WTC11 (cell line): Measurements from ENCODE around the gene DRP2. TPM values are rescaled to one million over a fixed set of nuclear protein-coding genes. Genes with fewer than 3 reads are reported as not detected.

ENCODE experiments used
- ATAC-seq: fragments of 200-7000 bp; cut with Tn5 transposase; 2 replicates; pipeline ENCODE4 v1.10.0; 2021; ENCODE audit warnings: mild to moderate bottlenecking, moderate library complexity
- CTCF ChIA-PET: fragments of 300-600 bp; sonication (Branson Sonifier 250); formaldehyde crosslinking; loops from one replicate; lab custom pipeline; 2021; ENCODE audit warnings: antibody characterized with exemption; lab: Charles Lee
- POLR2A ChIA-PET: fragments of 350-600 bp; sonication (Branson Sonifier 250); formaldehyde crosslinking; loops from one replicate; lab custom pipeline; 2021; ENCODE audit warnings: antibody characterized with exemption; lab: Charles Lee
- DNase-seq: peaks from one replicate; pipeline ENCODE4 v3.0.0; 2021; ENCODE audit warnings: low spot score
- H3K27ac Mint-ChIP-seq: 2 replicates; pipeline ENCODE4 v1.8.0; 2021; ENCODE audit warnings: mixed read lengths
- H3K27me3 Mint-ChIP-seq: 2 replicates; pipeline ENCODE4 v1.8.0; 2021; ENCODE audit warnings: low read depth, mild to moderate bottlenecking, moderate library complexity, mixed read lengths
- H3K36me3 Mint-ChIP-seq: 2 replicates; pipeline ENCODE4 v1.8.0; 2021; ENCODE audit warnings: mixed read lengths
- H3K4me1 Mint-ChIP-seq: 2 replicates; pipeline ENCODE4 v1.8.0; 2022; ENCODE audit warnings: mixed read lengths
- H3K4me3 Mint-ChIP-seq: 2 replicates; pipeline ENCODE4 v1.8.0; 2021; ENCODE audit warnings: mild to moderate bottlenecking, moderate library complexity, mixed read lengths
- H3K9me3 Mint-ChIP-seq: 2 replicates; pipeline ENCODE4 v1.8.0; 2021; ENCODE audit warnings: mixed read lengths
- CREM ChIP-seq: sonication (generic); formaldehyde crosslinking; IDR thresholded peaks from 2 replicates; pipeline ENCODE4 v1.8.1; 2022; ENCODE audit warnings: mild to moderate bottlenecking, missing genetic modification reagents, moderate library complexity
- GTF2I ChIP-seq: fragments of 250-450 bp; sonication (Bioruptor Pico); conservative IDR thresholded peaks from 2 replicates; pipeline ENCODE4 v1.4.0; 2021; ENCODE audit warnings: mild to moderate bottlenecking
- IRF2 ChIP-seq: sonication (generic); formaldehyde crosslinking; IDR thresholded peaks from 2 replicates; pipeline ENCODE4 v1.8.0; 2022; ENCODE audit warnings: low read depth, missing genetic modification reagents, borderline replicate concordance
- NFATC4 ChIP-seq: fragments of 250-450 bp; sonication (Bioruptor Pico); IDR thresholded peaks from 2 replicates; pipeline ENCODE4 v1.9.0; 2021; ENCODE audit warnings: mild to moderate bottlenecking
- NR1H2 ChIP-seq: sonication (generic); formaldehyde crosslinking; IDR thresholded peaks from 2 replicates; pipeline ENCODE4 v1.9.0; 2021; ENCODE audit warnings: mild to moderate bottlenecking, moderate library complexity, missing genetic modification reagents
- PRRX2 ChIP-seq: fragments of 250-450 bp; sonication (Bioruptor Pico); IDR thresholded peaks from 2 replicates; pipeline ENCODE4 v1.8.0; 2021; ENCODE audit warnings: mild to moderate bottlenecking
- SMAD3 ChIP-seq: sonication (generic); formaldehyde crosslinking; IDR thresholded peaks from 2 replicates; pipeline ENCODE4 v1.8.0; 2022; ENCODE audit warnings: missing genetic modification reagents, mild to moderate bottlenecking, borderline replicate concordance
- SP1 ChIP-seq: sonication (generic); formaldehyde crosslinking; conservative IDR thresholded peaks from 2 replicates; pipeline ENCODE4 v1.8.1; 2022; ENCODE audit warnings: missing genetic modification reagents
- TEAD1 ChIP-seq: sonication (generic); formaldehyde crosslinking; IDR thresholded peaks from 2 replicates; pipeline ENCODE4 v1.8.0; 2022; ENCODE audit warnings: mild to moderate bottlenecking, missing genetic modification reagents
- ZBTB21 ChIP-seq: sonication (generic); formaldehyde crosslinking; IDR thresholded peaks from 2 replicates; pipeline ENCODE4 v1.8.1; 2023; ENCODE audit warnings: mild to moderate bottlenecking, missing genetic modification reagents, borderline replicate concordance
- ZNF263 ChIP-seq: sonication (generic); formaldehyde crosslinking; IDR thresholded peaks from 2 replicates; pipeline ENCODE4 v1.8.1; 2022; ENCODE audit warnings: low read depth, mild to moderate bottlenecking, moderate library complexity, missing genetic modification reagents
- total RNA-seq: library from RNA; stranded (reverse); gene quantifications from 3 replicates; pipeline ENCODE4 v1.2.3, GENCODE V29; 2021
- TF ChIP-seq, protein P1 (sequence below): sonication (generic); formaldehyde crosslinking; IDR thresholded peaks from 2 replicates; pipeline ENCODE4 v1.8.0; 2023; ENCODE audit warnings: mild to moderate bottlenecking, missing genetic modification reagents
- TF ChIP-seq, protein P2 (sequence below): sonication (generic); formaldehyde crosslinking; IDR thresholded peaks from 2 replicates; pipeline ENCODE4 v1.8.0; 2022; ENCODE audit warnings: mild to moderate bottlenecking, missing genetic modification reagents
- TF ChIP-seq, protein P3 (sequence below): sonication (generic); formaldehyde crosslinking; IDR thresholded peaks from 2 replicates; pipeline ENCODE4 v1.8.0; 2022; ENCODE audit warnings: mild to moderate bottlenecking, missing genetic modification reagents
- TF ChIP-seq, protein P4 (sequence below): fragments of 250-450 bp; sonication (Bioruptor Pico); IDR thresholded peaks from 2 replicates; pipeline ENCODE4 v1.8.0; 2021; ENCODE audit warnings: mild to moderate bottlenecking
- TF ChIP-seq, protein P5 (sequence below): sonication (generic); formaldehyde crosslinking; conservative IDR thresholded peaks from 2 replicates; pipeline ENCODE4 v1.8.1; 2023; ENCODE audit warnings: mild to moderate bottlenecking, low read depth, missing genetic modification reagents, moderate library complexity
- TF ChIP-seq, protein P6 (sequence below): sonication (generic); formaldehyde crosslinking; IDR thresholded peaks from 2 replicates; pipeline ENCODE4 v1.8.1; 2022; ENCODE audit warnings: mild to moderate bottlenecking, moderate library complexity, missing genetic modification reagents
- TF ChIP-seq, protein P7 (sequence below): sonication (generic); formaldehyde crosslinking; IDR thresholded peaks from 2 replicates; pipeline ENCODE4 v1.8.1; 2022; ENCODE audit warnings: missing genetic modification reagents, borderline replicate concordance
- TF ChIP-seq, protein P8 (sequence below): fragments of 250-450 bp; sonication (Bioruptor Pico); IDR thresholded peaks from 2 replicates; pipeline ENCODE4 v2.1.2; 2022; ENCODE audit warnings: mild to moderate bottlenecking, moderate library complexity
- TF ChIP-seq, protein P9 (sequence below): fragments of 250-450 bp; sonication (Bioruptor Pico); IDR thresholded peaks from 2 replicates; pipeline ENCODE4 v1.9.0; 2021; ENCODE audit warnings: moderate library complexity, mild to moderate bottlenecking, inconsistent platforms, borderline replicate concordance

The DRP2 gene
- total RNA-seq, 1 experiment from 2014 or later, result 0.52 TPM

DNA sequence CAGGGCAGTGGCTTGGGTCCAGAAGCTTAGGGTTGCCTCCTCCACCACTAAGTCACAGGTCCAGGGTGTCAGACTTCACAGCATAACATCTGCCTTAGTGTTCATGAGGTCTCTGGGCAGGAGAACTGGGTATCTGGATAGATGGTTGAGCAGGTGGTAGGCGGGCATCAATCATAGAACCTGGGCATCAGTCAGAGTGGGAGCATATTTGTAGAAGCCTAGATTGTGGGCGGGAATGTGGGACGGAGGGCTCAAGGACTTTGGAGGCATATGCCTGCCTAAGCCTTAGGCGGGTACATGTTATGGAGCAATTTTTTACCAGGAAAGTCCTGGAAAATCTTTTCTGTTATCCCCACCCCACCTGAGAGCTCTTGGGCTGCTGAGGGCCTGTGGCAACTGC lies 43.0 kb downstream of the DRP2 start:
- POLR2A ChIA-PET, result no interaction called here
- Mint-ChIP-seq H3K9me3 (no peaks in the 10 kb centered on the region), H3K4me1 (peaks cover 6% of the 10 kb centered on the region; the same call in 1 of the 2 replicates), H3K27me3 (no peaks in the 10 kb centered on the region; the same call in 1 of the 2 replicates), H3K36me3 (no peaks in the 10 kb centered on the region), H3K4me3 (no peak overlapping the region), H3K27ac (no peak overlapping the region)
- DNase-seq, result no peak
- CTCF ChIA-PET, result no interaction called here
- TF ChIP-seq TEAD1 (CRISPR knock-in tag), result no peak
- TF ChIP-seq, protein P1, sequence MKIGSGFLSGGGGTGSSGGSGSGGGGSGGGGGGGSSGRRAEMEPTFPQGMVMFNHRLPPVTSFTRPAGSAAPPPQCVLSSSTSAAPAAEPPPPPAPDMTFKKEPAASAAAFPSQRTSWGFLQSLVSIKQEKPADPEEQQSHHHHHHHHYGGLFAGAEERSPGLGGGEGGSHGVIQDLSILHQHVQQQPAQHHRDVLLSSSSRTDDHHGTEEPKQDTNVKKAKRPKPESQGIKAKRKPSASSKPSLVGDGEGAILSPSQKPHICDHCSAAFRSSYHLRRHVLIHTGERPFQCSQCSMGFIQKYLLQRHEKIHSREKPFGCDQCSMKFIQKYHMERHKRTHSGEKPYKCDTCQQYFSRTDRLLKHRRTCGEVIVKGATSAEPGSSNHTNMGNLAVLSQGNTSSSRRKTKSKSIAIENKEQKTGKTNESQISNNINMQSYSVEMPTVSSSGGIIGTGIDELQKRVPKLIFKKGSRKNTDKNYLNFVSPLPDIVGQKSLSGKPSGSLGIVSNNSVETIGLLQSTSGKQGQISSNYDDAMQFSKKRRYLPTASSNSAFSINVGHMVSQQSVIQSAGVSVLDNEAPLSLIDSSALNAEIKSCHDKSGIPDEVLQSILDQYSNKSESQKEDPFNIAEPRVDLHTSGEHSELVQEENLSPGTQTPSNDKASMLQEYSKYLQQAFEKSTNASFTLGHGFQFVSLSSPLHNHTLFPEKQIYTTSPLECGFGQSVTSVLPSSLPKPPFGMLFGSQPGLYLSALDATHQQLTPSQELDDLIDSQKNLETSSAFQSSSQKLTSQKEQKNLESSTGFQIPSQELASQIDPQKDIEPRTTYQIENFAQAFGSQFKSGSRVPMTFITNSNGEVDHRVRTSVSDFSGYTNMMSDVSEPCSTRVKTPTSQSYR, result no peak
- TF ChIP-seq, protein P2, sequence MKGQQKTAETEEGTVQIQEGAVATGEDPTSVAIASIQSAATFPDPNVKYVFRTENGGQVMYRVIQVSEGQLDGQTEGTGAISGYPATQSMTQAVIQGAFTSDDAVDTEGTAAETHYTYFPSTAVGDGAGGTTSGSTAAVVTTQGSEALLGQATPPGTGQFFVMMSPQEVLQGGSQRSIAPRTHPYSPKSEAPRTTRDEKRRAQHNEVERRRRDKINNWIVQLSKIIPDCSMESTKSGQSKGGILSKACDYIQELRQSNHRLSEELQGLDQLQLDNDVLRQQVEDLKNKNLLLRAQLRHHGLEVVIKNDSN (CRISPR knock-in tag), result no peak
- TF ChIP-seq GTF2I (CRISPR knock-in tag), result no peak
- TF ChIP-seq NFATC4 (CRISPR knock-in tag), result no peak
- TF ChIP-seq ZNF263 (CRISPR knock-in tag), result no peak
- TF ChIP-seq IRF2 (CRISPR knock-in tag), result no peak
- TF ChIP-seq SP1 (CRISPR knock-in tag), result no peak
- TF ChIP-seq, protein P3, sequence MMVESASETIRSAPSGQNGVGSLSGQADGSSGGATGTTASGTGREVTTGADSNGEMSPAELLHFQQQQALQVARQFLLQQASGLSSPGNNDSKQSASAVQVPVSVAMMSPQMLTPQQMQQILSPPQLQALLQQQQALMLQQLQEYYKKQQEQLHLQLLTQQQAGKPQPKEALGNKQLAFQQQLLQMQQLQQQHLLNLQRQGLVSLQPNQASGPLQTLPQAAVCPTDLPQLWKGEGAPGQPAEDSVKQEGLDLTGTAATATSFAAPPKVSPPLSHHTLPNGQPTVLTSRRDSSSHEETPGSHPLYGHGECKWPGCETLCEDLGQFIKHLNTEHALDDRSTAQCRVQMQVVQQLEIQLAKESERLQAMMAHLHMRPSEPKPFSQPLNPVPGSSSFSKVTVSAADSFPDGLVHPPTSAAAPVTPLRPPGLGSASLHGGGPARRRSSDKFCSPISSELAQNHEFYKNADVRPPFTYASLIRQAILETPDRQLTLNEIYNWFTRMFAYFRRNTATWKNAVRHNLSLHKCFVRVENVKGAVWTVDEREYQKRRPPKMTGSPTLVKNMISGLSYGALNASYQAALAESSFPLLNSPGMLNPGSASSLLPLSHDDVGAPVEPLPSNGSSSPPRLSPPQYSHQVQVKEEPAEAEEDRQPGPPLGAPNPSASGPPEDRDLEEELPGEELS (CRISPR knock-in tag), result no peak
- no peak for TF ChIP-seq CREM (CRISPR knock-in tag)
- TF ChIP-seq ZBTB21 (CRISPR knock-in tag), result no peak
- TF ChIP-seq, protein P4, sequence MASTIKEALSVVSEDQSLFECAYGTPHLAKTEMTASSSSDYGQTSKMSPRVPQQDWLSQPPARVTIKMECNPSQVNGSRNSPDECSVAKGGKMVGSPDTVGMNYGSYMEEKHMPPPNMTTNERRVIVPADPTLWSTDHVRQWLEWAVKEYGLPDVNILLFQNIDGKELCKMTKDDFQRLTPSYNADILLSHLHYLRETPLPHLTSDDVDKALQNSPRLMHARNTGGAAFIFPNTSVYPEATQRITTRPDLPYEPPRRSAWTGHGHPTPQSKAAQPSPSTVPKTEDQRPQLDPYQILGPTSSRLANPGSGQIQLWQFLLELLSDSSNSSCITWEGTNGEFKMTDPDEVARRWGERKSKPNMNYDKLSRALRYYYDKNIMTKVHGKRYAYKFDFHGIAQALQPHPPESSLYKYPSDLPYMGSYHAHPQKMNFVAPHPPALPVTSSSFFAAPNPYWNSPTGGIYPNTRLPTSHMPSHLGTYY (CRISPR knock-in tag), result no peak
- TF ChIP-seq NR1H2 (CRISPR knock-in tag), result no peak
- no peak for TF ChIP-seq PRRX2 (CRISPR knock-in tag)
- ATAC-seq, result no peak

DNA sequence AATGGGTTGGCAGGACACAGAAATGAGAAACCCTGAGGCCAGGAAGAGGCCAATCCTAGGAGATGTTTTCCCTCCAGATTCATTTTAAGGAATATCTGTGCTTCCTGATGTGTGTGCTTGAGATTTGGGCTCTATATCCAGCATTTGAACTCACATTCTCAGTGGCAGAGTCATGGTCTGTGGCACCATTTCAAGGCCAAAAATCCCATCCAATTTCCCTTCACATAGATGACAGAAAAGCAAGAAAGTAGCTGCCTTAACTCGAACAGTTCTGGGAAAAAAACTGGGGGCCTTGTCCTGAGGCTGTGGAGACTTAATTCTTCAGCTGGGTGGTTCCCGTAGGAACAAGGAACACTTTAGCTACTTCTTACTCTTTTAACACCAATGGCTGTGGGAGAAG lies 44.2 kb downstream of the DRP2 start:
- DNase-seq, result no peak
- H3K4me1 Mint-ChIP-seq, result peaks cover 4% of the 10 kb centered on the region; the same call in 1 of the 2 replicates
- H3K9me3 Mint-ChIP-seq, result no peaks in the 10 kb centered on the region
- no peak for ATAC-seq
- H3K4me3 Mint-ChIP-seq, result no peak overlapping the region
- H3K27ac Mint-ChIP-seq, result no peak overlapping the region
- ChIA-PET POLR2A (no interaction called here), CTCF (no interaction called here)
- no peaks in the 10 kb centered on the region for H3K36me3 Mint-ChIP-seq
- H3K27me3 Mint-ChIP-seq, result no peaks in the 10 kb centered on the region; the same call in 1 of the 2 replicates
- no peak for TF ChIP-seq NFATC4 (CRISPR knock-in tag)
- TF ChIP-seq, protein P5, sequence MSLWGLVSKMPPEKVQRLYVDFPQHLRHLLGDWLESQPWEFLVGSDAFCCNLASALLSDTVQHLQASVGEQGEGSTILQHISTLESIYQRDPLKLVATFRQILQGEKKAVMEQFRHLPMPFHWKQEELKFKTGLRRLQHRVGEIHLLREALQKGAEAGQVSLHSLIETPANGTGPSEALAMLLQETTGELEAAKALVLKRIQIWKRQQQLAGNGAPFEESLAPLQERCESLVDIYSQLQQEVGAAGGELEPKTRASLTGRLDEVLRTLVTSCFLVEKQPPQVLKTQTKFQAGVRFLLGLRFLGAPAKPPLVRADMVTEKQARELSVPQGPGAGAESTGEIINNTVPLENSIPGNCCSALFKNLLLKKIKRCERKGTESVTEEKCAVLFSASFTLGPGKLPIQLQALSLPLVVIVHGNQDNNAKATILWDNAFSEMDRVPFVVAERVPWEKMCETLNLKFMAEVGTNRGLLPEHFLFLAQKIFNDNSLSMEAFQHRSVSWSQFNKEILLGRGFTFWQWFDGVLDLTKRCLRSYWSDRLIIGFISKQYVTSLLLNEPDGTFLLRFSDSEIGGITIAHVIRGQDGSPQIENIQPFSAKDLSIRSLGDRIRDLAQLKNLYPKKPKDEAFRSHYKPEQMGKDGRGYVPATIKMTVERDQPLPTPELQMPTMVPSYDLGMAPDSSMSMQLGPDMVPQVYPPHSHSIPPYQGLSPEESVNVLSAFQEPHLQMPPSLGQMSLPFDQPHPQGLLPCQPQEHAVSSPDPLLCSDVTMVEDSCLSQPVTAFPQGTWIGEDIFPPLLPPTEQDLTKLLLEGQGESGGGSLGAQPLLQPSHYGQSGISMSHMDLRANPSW (CRISPR knock-in tag), result no peak
- TF ChIP-seq, protein P6, sequence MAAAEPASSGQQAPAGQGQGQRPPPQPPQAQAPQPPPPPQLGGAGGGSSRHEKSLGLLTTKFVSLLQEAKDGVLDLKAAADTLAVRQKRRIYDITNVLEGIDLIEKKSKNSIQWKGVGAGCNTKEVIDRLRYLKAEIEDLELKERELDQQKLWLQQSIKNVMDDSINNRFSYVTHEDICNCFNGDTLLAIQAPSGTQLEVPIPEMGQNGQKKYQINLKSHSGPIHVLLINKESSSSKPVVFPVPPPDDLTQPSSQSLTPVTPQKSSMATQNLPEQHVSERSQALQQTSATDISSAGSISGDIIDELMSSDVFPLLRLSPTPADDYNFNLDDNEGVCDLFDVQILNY, result no peak
- no peak for TF ChIP-seq SMAD3 (CRISPR knock-in tag)
- TF ChIP-seq, protein P7, sequence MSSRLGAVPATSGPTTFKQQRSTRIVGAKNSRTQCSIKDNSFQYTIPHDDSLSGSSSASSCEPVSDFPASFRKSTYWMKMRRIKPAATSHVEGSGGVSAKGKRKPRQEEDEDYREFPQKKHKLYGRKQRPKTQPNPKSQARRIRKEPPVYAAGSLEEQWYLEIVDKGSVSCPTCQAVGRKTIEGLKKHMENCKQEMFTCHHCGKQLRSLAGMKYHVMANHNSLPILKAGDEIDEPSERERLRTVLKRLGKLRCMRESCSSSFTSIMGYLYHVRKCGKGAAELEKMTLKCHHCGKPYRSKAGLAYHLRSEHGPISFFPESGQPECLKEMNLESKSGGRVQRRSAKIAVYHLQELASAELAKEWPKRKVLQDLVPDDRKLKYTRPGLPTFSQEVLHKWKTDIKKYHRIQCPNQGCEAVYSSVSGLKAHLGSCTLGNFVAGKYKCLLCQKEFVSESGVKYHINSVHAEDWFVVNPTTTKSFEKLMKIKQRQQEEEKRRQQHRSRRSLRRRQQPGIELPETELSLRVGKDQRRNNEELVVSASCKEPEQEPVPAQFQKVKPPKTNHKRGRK (CRISPR knock-in tag), result no peak
- TF ChIP-seq, protein P8, sequence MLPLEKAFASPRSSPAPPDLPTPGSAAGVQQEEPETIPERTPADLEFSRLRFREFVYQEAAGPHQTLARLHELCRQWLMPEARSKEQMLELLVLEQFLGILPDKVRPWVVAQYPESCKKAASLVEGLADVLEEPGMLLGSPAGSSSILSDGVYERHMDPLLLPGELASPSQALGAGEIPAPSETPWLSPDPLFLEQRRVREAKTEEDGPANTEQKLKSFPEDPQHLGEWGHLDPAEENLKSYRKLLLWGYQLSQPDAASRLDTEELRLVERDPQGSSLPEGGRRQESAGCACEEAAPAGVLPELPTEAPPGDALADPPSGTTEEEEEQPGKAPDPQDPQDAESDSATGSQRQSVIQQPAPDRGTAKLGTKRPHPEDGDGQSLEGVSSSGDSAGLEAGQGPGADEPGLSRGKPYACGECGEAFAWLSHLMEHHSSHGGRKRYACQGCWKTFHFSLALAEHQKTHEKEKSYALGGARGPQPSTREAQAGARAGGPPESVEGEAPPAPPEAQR (CRISPR knock-in tag), result no peak
- TF ChIP-seq, protein P9, sequence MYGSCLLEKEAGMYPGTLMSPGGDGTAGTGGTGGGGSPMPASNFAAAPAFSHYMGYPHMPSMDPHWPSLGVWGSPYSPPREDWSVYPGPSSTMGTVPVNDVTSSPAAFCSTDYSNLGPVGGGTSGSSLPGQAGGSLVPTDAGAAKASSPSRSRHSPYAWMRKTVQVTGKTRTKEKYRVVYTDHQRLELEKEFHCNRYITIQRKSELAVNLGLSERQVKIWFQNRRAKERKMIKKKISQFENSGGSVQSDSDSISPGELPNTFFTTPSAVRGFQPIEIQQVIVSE, result no peak
- no peak for TF ChIP-seq TEAD1 (CRISPR knock-in tag)
